DOHH2 (cell line): ENCODE results near the gene HSPA1L.
"Not testable (repeated sequence)": the region's sequence is repeated elsewhere in the genome, so short reads cannot be mapped to it uniquely, and the experiment has no call there.

Source experiments
- H3F3A ChIP-seq: fragments of 200-600 bp; sonication (generic), shearing (Covaris generic); 2 replicates; pipeline ENCODE4 v1.6.0; 2016; ENCODE audit warnings: antibody characterized with exemption, mild to moderate bottlenecking; ENCODE audit not compliant: control insufficient read depth, insufficient read depth
- H3K27ac ChIP-seq: fragments of 200-600 bp; sonication (generic); 2 replicates; pipeline ENCODE4 v1.5.1; 2014; ENCODE audit warnings: low read depth, mild to moderate bottlenecking, low read length, moderate library complexity
- H3K27me3 ChIP-seq: fragments of 200-600 bp; sonication (generic); 2 replicates; pipeline ENCODE4 v1.6.1; 2014; ENCODE audit warnings: mild to moderate bottlenecking, low read length, mixed read lengths; ENCODE audit not compliant: control insufficient read depth
- H3K36me3 ChIP-seq: fragments of 200-600 bp; sonication (generic); 2 replicates; pipeline ENCODE4 v1.6.1; 2014; ENCODE audit warnings: mild to moderate bottlenecking, low read length, moderate library complexity, mixed read lengths; ENCODE audit not compliant: control insufficient read depth
- H3K4me1 ChIP-seq: fragments of 200-600 bp; sonication (generic); 2 replicates; pipeline ENCODE4 v1.6.1; 2014; ENCODE audit warnings: mild to moderate bottlenecking, low read length, mixed read lengths; ENCODE audit not compliant: control insufficient read depth
- H3K4me2 ChIP-seq: fragments of 200-600 bp; sonication (generic); 2 replicates; pipeline ENCODE4 v1.6.0; 2014; ENCODE audit warnings: mild to moderate bottlenecking, low read length, moderate library complexity
- H3K4me3 ChIP-seq: fragments of 200-600 bp; sonication (generic); 2 replicates; pipeline ENCODE4 v1.5.1; 2014; ENCODE audit warnings: mild to moderate bottlenecking, low read length, mixed read lengths
- H3K79me2 ChIP-seq: fragments of 200-600 bp; sonication (generic); 2 replicates; pipeline ENCODE4 v1.6.1; 2014; ENCODE audit warnings: mild to moderate bottlenecking, low read length, mixed read lengths; ENCODE audit not compliant: control insufficient read depth
- H3K9me2 ChIP-seq: fragments of 200-600 bp; sonication (generic); replicated peaks from 2 replicates; pipeline ENCODE4 v1.6.1; 2014; ENCODE audit warnings: mild to moderate bottlenecking, low read length, mixed read lengths; ENCODE audit not compliant: control insufficient read depth
- H3K9me3 ChIP-seq: fragments of 200-600 bp; sonication (generic); 2 replicates; pipeline ENCODE4 v1.6.1; 2014; ENCODE audit warnings: antibody characterized with exemption, low read length, mixed read lengths; ENCODE audit not compliant: control insufficient read depth, insufficient read depth
- H4K20me1 ChIP-seq: fragments of 200-600 bp; sonication (generic); 2 replicates; pipeline ENCODE4 v1.6.0; 2014; ENCODE audit warnings: low read depth, mild to moderate bottlenecking, antibody characterized with exemption, low read length, moderate library complexity; ENCODE audit not compliant: control insufficient read depth, insufficient read depth
- CTCF ChIP-seq: fragments of 200-600 bp; sonication (generic); IDR thresholded peaks from one replicate; pipeline ENCODE4 v1.5.1; 2014; ENCODE audit warnings: antibody characterized with exemption, mild to moderate bottlenecking, low read depth, low read length; ENCODE audit not compliant: poor library complexity, severe bottlenecking
- EZH2phosphoT487 ChIP-seq: fragments of 200-600 bp; sonication (generic); IDR thresholded peaks from 2 replicates; pipeline ENCODE4 v1.6.1; 2017; ENCODE audit warnings: borderline replicate concordance, mild to moderate bottlenecking, antibody characterized with exemption, low read length, moderate library complexity, mixed read lengths

The HSPA1L gene

GRCh38 chr6:31817133-31817928 is 2.2 kb upstream of the HSPA1L start:
- H4K20me1 ChIP-seq, H3K27ac ChIP-seq, H3K36me3 ChIP-seq, H3K9me3 ChIP-seq, H3K79me2 ChIP-seq, H3K27me3 ChIP-seq, H3K9me2 ChIP-seq: not testable (repeated sequence)
- peak overlapping the region; percentile 46 for H3K4me2 ChIP-seq
- H3K4me3 ChIP-seq = peak overlapping the region; percentile 51
- peak; percentile 21 for TF ChIP-seq CTCF
- H3F3A ChIP-seq = peaks cover 15% of the 10 kb centered on the region
- H3K4me1 ChIP-seq = peaks cover 43% of the 10 kb centered on the region

- Histone ChIP-seq H3K9me2 (no peaks in the 10 kb centered on the region), H3K9me3 (no peaks in the 10 kb centered on the region), H3K79me2 (no peaks in the 10 kb centered on the region), H4K20me1 (no peaks in the 10 kb centered on the region), H3K36me3 (no peaks in the 10 kb centered on the region), H3K4me3 (peak overlapping the region; percentile 68), H3K4me1 (peaks cover 30% of the 10 kb centered on the region), H3F3A (peaks cover 9% of the 10 kb centered on the region; the same call in 1 of the 2 replicates), H3K4me2 (peak overlapping the region; percentile 71), H3K27me3 (peaks cover 4% of the 10 kb centered on the region; the same call in 1 of the 2 replicates), H3K27ac (no peak overlapping the region)
- TF ChIP-seq CTCF (no peak), EZH2phosphoT487 (no peak)
These were observed 432 bp downstream of the HSPA1L start for GRCh38 chr6:31814677-31815024.

- Histone ChIP-seq H3K36me3 (no peaks in the 10 kb centered on the region), H3F3A (peaks cover 8% of the 10 kb centered on the region; the same call in 1 of the 2 replicates), H3K9me3 (no peaks in the 10 kb centered on the region), H3K4me3 (peak overlapping the region; percentile 48; the same call in 1 of the 2 replicates), H4K20me1 (no peaks in the 10 kb centered on the region), H3K79me2 (no peaks in the 10 kb centered on the region), H3K27ac (no peak overlapping the region), H3K27me3 (peaks cover 4% of the 10 kb centered on the region; the same call in 1 of the 2 replicates), H3K4me1 (peaks cover 29% of the 10 kb centered on the region), H3K4me2 (peak overlapping the region; percentile 63; the same call in 1 of the 2 replicates), H3K9me2 (no peaks in the 10 kb centered on the region)
- TF ChIP-seq CTCF = no peak
These were observed 1.6 kb downstream of the HSPA1L start for GRCh38 chr6:31813465-31813849.
